ENCODE results near the gene MED14. TPM values are rescaled to one million over a fixed set of nuclear protein-coding genes. Genes with fewer than 3 reads are reported as not detected.

The MED14 gene
- total and polyA plus RNA-seq, 2 of the 4 experiments (the other 2 are of a cell fraction) = 17.6 to 25.9 TPM

DNA sequence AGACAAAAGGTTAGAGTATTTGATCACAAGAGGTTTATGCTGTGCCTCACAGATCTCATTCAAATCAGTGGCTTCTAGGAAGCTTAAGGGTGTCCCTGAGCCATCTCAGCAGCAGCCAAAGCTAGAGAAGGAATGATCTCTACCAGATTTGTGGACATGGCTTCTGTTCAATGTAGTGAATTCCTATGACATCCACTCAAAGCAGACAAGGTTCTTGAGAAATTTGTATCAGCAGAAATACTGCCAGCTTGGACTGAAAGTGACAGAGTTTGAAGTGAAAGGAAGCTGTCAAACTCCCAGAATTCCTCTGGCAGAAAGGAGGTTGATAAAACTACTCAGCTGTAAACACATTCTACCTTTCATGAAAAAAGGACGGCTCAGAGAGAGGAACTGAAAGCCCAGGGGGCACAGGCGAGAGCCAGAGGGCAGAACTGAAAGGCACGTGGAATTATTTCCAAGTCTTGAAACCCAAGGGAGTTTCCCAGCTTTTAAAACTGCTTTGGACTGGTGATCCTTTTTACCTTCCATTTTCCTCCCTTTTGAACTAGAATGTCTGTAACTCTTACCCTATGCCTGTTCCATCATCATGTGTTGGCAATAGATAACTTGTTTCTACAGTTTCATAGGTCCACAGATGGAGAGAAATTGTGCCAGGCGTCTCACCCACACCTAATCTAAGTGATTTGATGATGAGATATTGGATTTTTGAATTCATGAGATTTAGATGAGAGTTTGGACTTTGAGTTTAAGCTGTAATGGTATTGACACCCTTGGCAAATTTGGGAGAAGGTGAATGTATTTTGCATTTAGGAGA is 14.5 kb upstream of the MED14 start:
- H2BK5ac ChIP-seq (ENCODE audit: low read depth, low read length, poor library complexity, severe bottlenecking) = no peak overlapping the region
- H4K91ac ChIP-seq (ENCODE audit: insufficient read depth, low read depth, low read length) = no peak overlapping the region; the same call in 1 of the 2 replicates
- no peak overlapping the region for H3K4ac ChIP-seq (ENCODE audit: low read depth, low read length)
- H3K27me3 ChIP-seq (ENCODE audit: control insufficient read depth, insufficient read depth, low read length) = peaks cover 6% of the 10 kb centered on the region
- no peak overlapping the region for H2AFZ ChIP-seq (replicated peaks; ENCODE audit: low read length, poor library complexity)
- ChIA-PET POLR2A (ENCODE audit: unreplicated experiment) (no interaction called here), CTCF (interaction anchor here (0.6 to 0.7 kb wide), 2 partner anchors 264 to 588 kb away, joined by 3 read pairs; no protein-coding TSS in a partner anchor)
- no peak overlapping the region for H2BK15ac ChIP-seq (ENCODE audit: low read depth, low read length)
- no peak overlapping the region for H3K56ac ChIP-seq (ENCODE audit: extremely low read depth, insufficient read depth, low read length)
- no peak overlapping the region for H3K9ac ChIP-seq (ENCODE audit: low read depth, low read length)
- no peak overlapping the region for H4K8ac ChIP-seq (ENCODE audit: low read depth in 2 of 2, low read length in 2 of 2)
- no peaks in the 10 kb centered on the region for H4K20me1 ChIP-seq (ENCODE audit: insufficient read depth, low read length)
- H4K5ac ChIP-seq (ENCODE audit: low read depth, low read length) = no peak overlapping the region
- H3K4me3 ChIP-seq (ENCODE audit: insufficient read depth, low read depth, low read length) = no peak overlapping the region
- H3K79me1 ChIP-seq (ENCODE audit: low read depth in 1 of 2, low read length in 2 of 2) = no peaks in the 10 kb centered on the region
- H2AK9ac ChIP-seq (replicated peaks; ENCODE audit: low read depth, low read length, poor library complexity) = no peak overlapping the region
- no peak overlapping the region for H2BK20ac ChIP-seq (ENCODE audit: low read depth, low read length)
- in situ Hi-C loops (cut with MboI; ENCODE audit: low sequenced_read_pairs) = no loop called here
- no peaks in the 10 kb centered on the region for H3K9me1 ChIP-seq (ENCODE audit: insufficient read depth, low read length)
- no TSS peak for BruUV-seq (replicated peaks)
- no peak overlapping the region for H3K27ac ChIP-seq (ENCODE audit: insufficient read depth, low read length)
- H2BK120ac ChIP-seq (ENCODE audit: low read depth, low read length) = no peak overlapping the region
- no peak overlapping the region for H2AK5ac ChIP-seq (ENCODE audit: low read depth, low read length)
- no peaks in the 10 kb centered on the region for H3K4me1 ChIP-seq (ENCODE audit: control insufficient read depth, insufficient read depth, low read length)
- intact Hi-C loops (cut with micrococcal nuclease) = no loop called here
- no peaks in the 10 kb centered on the region for H3K36me3 ChIP-seq (ENCODE audit: control insufficient read depth, insufficient read depth, low read length)
- H3K9me3 ChIP-seq (ENCODE audit: control insufficient read depth, insufficient read depth, low read length) = peaks cover 4% of the 10 kb centered on the region; the same call in 1 of the 2 replicates
- 50% methylated on average over 1 of the region's 4 CpGs; no CpG with 5 or more reads in 1 of the 2 experiments for WGBS, 2 experiments (ENCODE audit: extremely low coverage in 2 of 2, insufficient read length in 1 of 2)
- peak overlapping the region; percentile 22; the same call in 1 of the 2 replicates for H3K4me2 ChIP-seq (ENCODE audit: low read depth, low read length)
- DNase-seq (no peak), ATAC-seq (ENCODE audit: low read depth) (no peak)
- H3K23ac ChIP-seq (ENCODE audit: low read depth, low read length) = no peak overlapping the region
- TF ChIP-seq CEBPB (IDR thresholded peaks at IDR 0.05; ENCODE audit: low read depth, low read length) = no peak
- TF ChIP-seq RCOR1 (IDR thresholded peaks at IDR 0.05; ENCODE audit: insufficient replicate concordance, low read length) = no peak
- no peak for TF ChIP-seq SMC3 (IDR thresholded peaks at IDR 0.05; ENCODE audit: low read depth, low read length)
- TF ChIP-seq RAD21 (IDR thresholded peaks at IDR 0.05; ENCODE audit: low read length) = no peak
- no peak for TF ChIP-seq MAFK (IDR thresholded peaks at IDR 0.05; ENCODE audit: low read depth, low read length)
- H3K14ac ChIP-seq (replicated peaks; ENCODE audit: low read depth, low read length) = no peak overlapping the region
- dilution Hi-C loops (cut with HindIII; ENCODE audit: low sequenced_read_pairs, unreplicated experiment) = no loop called here
- peak overlapping the region; percentile 29; the same call in 1 of the 2 replicates for H3K18ac ChIP-seq (ENCODE audit: low read depth, low read length)

All from IMR-90 (cell line).